GM19452 (cell line): ENCODE data around the gene GPR176.
"Not testable (repeated sequence)": the region's sequence is repeated elsewhere in the genome, so short reads cannot be mapped to it uniquely, and the experiment has no call there.

Experiments
- ATAC-seq: cut with Tn5 transposase; IDR thresholded peaks from one replicate; pipeline ENCODE4 v1.9.1; 2021; ENCODE audit not compliant: unreplicated experiment

GPR176 gene

DNA sequence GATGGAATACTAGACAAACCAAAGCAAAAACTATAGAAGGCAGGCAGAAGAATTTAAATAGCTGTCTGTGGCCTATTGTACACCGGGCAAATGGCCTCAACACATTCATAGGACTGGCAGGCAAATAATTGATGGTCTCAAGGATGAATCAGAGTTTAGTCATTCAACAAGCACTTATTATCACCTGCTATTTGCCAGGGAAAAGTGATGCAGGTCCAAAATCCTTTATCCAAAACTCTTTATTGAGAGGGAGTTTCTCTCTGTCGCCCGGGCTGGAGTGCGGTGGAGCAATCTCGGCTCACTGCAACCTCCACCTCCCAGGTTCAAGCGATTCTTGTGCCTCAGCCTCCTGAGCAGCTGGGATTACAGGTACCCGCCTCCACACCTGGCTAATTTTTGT is 16.1 kb upstream of the GPR176 start:
- ATAC-seq = no peak

DNA sequence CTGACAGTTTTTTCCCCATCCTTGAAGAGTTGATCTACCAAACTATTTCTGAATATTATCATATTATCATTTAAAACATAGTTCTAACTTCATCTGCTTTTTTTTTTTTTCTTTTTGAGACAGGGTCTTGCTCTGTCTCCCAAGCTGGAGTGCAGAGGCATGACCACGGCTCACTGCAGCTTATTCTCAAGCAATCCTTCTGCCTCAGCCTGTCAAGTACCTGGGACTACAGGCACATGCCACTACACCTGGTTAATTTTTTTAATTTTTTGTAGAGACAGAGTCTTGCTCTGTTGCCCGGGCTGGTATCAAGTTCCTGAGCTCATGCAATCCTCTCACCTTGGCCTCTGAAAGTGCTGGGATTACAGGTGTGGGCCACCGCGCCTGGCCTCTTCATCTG is 15.2 kb upstream of the GPR176 start:
- ATAC-seq = no peak

DNA sequence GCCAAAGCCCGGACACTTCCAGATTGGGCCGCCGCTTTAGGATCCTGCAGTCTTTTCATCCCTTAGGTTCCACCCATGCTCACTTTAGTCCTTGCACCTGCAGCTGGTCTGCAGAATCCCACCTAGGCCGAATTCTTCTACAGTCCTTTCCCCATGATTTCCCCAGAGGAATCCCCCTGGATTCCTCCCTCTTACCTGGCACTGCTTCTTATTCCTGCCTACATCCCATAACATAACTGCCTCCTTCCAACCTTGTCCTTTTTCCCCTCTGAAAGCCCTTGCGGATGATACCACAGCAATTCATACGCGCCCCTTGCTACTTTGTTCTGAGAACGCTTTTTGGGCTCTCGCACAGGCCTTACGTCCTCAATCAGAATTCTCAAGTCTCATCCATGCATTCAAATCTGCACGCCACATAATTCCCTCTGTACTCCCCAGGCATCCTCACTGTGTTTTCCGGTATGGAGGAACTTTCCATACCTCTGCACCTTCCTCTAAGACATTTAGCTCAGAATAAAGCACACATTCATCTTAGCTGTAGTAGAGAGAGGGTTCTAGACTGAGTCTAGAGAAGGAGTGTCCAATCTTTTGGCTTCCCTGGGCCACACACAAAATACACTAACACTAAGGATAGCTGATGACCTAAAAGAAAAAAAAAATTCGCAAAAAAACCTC is 14.5 kb upstream of the GPR176 start:
- no peak for ATAC-seq

DNA sequence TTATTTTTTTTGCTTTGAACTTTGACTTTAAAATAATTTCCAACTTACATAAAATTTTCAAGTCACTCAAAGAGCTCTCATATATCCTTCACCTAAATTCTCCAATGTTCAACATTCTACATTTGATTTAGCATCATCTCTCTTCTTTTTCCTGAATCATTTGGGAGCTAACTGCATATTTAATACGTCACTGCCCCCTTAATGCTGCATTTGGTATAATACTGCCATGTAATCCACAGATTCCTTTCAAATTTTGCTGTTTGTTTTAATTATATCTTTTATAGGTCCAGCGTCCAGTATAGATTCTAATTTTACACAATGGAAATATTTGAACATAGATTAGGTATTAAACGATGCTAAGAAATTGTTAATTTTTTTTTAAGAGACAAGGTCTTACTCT is 11.5 kb upstream of the GPR176 start:
- no peak for ATAC-seq

DNA sequence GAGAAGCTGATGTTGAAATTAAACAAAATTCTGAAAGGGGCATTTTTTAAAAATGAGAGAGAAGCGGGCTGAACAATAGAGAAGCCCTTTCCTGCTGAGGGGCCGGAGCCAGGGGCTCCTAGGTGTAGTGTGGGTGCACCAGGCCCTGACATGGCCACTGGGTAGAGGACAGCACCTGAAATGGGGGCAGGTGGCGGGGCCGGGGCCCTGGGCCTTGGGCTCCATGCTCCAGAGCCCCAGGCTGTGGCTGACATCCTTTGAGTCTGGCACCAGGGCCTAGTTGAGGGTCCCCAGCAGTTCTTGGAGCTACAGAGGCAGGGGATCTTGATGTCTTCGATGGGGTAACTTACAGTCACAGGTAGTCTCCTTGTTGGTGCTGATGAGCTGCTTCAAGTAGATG is 6.5 kb upstream of the GPR176 start:
- no peak for ATAC-seq

DNA sequence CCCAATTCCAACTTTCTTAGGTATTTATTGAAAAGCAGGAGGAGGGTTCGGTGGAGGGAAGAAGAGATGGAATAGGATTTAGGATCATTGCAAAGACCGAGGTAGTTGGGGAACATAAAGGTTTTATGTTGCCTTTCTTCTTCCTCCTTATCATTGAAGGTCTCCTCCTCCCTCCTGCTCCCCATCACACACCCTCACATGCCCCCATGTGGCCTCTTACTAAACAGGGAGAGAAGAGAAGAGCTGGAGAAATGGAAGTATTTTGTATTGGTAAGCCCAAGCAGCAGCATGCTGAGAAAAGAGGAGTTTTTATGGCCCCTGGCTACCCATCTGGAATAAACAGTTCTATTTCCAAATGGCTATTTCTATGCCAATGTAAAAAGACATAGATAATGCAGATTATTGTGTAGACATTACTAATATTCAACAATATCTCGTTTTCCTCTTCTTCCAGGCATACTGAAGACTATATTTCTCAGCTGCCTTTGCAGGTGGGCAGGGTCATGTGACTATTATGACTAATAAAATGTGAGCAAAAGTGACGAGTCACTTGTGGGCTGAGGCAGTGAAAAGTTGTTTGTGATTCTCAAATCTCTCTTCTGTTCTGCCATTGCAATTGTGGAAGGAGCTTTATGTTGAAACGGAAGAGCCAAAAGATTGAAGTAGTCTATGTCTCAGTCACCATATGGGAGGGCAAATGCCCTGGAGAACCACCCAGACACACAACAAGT is 5.2 kb upstream of the GPR176 start:
- no peak for ATAC-seq

DNA sequence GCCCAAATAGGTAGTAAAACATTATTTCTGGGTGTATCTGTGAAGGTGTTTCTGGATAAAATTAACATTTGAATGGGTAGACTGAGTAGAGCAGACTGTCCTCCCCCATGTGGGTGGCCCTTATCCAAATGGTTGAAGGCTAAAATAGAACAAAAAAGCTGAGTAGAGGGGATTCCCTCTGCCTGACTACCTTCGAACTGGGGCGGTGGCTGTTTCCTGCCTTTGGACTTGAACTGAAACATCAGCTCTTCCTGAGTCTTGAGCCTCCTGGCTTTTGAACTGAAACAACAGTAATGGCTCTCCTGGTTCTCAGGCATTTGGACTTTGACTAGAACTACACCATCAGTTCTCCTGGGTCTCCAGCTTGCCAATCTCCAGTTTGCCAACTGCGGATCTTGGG is 4.4 kb upstream of the GPR176 start:
- ATAC-seq = no peak

DNA sequence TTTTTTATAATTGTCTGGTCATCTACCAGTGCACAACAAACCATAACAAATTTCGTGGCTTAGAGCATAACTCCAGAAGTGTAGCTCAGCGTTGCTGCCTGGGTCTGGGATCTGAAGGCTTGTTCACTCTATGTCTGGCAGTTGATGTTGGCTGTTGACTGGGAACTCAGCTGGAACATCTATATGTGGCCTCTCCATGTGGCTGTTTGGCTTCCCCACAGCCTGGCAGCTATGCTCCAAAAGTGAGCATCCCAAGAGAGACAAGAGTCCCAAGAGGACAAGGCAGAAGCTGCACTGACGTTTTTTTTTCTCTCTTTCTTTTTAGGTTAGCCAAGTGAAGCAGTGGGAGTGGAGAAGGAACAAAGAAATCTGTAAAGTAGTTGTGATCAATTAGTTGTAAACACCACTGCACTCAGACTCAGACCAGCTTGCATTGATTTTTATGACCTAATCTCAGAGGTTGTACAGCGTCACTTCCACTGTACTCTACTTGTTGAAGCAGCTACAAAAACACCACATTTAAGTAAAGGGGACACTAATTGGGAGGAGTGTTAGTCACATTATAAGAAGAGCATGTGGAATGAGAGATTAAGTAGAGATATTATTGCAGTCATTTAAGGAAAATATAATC is 2.5 kb upstream of the GPR176 start:
- no peak for ATAC-seq

DNA sequence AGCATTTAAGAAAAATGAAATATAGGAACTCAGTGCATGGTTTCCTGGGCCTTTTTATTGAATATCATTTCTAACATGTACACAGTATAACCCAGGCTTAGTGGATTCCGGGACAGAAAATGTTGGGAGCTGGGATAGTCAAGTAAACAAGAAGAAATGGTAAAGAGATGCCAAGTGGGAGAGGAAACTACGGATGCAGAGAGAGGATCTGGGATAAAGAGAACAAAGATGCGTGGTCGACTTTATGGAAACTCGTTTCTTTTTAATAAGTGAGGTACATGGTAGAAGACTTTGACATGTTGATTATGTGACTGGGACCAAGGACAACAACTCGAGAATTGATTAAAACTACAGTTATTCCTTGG is 1.2 kb upstream of the GPR176 start:
- ATAC-seq = no peak

DNA sequence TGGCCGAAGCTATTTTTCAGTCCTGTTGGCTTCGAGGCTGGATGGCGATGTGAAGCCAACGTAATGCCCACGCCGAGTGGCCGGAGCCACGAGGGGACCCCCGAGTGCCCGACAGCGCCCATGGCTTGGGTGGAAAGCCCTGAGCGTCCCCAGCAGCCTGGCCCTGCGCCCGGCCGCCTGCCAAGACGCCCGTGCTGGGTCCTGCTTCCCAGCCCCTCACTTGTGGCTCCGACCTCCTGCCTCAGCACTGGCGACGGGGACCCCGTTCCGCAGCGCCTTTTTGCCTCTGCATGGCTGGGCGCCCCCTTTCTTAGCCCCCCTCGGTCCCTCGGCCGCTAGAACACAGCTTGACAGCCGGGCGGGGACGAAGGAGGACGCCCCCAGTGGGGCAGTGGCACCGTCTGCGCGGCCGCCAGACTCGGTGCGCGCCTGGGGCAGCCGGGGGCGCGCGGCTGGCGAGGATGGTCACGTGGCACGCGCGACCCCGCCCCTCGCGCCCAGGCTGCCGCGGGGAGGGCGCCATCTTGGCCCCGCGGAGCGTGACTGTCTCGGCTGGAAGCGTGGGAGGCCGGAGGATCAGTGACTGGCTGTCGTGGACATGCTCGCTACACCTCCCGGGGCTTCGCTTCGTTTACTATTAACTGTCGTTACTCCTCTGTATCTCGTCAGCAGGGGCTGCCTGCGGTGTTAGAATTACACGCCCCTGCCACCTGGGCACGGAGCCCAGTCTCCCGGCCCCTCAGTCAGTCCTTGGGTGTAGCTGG is 626 bp upstream of the GPR176 start:
- ATAC-seq = peak; percentile 84

DNA sequence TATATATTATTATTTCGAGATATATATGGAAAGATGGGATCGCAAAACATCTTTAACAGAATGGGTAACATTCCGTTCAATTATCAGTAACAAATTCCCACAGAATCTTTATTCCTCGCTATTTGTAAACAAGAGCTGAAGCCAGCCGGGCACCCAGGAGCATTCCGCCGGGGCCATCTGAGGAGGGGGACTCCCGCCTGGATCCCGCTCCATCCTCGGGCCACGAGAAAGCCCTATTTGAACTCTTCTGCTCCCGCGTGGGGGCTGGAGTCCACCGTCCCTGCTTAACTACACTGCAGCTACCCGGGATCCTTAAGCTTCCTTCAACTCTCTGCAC is 687 bp downstream of the GPR176 start:
- no peak for ATAC-seq

DNA sequence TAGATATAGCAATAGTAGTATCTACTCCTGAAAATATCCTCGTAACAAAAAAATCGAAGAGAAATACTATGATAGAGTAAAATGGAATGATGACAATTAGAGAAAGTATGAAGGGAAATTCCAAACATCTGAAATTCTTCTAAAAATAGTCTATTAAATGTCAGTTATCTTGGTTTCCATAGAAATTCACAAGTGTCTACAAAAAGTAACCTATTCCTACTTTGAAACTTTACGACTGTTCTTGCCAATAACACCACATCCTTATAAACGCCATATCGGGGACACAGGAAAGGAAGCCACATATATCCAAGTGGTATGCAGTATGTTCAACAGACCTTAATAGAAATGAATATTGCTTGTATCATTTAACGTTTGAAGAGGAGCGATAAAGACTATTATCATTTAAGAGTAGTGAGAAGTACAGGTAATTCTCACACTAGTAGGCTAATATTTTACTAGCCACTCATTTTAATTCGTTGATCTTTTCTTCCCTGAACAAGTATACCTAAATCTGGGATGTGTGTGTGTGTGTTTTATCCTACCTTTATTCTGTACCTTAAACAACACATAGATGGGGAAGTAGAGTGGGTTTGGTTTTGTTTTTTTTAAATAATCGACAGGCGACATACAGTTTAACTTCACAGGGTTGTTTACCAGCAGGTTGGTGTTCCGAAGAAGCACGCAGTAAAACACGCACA is 1.2 kb downstream of the GPR176 start:
- no peak for ATAC-seq

DNA sequence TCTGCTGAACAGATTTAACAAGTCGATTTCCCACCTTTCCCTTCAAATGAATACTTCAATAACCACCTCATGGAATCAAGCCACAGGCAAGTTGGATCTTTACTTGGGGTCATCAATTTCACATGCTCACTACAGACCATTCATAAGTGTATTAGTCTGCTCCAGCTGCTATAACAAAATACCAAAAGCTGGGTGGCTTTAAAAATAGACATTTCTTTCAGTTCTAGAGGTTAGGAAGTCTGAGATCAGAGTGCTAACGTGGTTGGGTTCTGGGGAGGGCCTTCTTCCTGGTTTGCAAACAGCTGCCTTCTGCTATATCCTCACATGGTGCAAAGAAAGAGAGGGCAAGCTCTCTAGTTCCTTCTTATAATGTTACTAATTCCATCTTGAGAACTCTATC is 5.1 kb downstream of the GPR176 start:
- no peak for ATAC-seq

DNA sequence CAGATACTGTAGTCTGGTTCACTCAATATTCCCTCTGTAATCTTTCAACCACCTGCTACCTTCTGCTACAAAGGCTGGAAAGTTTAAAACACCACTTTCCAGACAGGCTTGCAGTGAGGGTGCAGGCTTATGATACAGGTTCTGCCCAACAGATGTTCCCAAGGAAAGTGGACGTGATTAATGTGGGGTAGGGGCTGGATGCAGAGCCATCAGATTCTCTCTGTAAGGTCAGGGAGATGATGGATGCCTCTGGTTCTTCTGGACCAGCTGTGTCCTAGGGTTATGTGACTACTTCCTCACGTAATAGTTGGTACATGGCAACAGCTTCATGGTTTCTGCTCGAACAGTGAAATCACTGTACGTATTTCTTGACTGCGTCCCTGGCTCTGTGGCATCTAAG is 11.1 kb downstream of the GPR176 start:
- no peak for ATAC-seq

DNA sequence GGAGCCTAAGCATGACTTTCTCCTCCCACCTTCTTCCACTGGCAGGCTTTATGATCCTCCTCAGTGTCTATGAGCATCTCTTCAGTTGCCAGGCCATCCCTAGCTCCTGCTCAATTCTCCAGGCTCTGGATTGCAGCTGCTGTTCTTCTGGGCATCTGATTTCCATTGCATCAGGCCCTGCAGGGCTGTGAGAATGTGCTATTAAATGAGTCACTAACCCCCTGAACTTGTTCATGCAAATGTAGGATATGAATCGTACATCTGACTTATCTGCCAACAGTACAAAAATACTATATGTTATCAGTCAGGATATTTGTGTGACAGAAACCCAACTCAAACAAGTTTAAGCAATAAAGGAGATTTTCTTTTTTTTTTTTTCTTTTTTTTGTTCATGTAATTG is 11.9 kb downstream of the GPR176 start:
- no peak for ATAC-seq

DNA sequence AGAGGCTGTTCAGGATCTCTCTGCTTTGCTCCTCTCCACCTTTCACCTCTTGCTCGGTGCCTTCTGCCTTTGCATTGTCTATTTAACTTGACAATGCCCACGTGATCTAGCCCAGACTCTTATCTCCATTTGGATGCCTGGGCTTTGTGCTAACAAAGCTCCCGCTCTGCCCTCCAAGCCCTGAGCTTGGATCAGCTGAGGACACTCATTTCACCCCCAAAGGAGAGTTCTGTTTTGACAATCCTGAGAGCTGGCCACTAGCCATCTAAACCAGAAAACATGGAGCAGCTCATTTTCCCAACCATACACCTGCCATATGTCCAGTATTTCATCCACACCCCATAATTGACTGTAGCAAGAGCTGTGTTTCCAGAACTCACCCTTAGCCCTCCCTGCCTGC is 12.8 kb downstream of the GPR176 start:
- ATAC-seq = no peak

DNA sequence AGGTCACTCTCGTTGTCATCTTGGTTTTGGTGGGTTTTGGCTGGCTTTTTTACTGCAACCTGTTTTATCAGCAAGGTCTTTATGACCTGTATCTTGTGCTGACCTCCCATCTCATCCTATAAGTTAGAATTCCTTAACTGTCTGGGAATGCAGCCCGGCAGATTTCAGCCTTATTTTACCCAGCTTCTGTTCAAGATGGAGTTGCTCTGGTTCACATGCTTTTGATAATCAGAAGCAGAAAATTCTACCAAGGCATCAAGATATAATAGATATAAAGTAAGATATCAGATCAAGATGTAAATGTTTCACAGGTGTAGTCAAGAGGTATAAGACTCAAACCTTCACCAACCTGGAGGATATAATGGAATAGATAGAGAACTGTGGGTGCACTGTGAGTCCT is 16.0 kb downstream of the GPR176 start:
- no peak for ATAC-seq

DNA sequence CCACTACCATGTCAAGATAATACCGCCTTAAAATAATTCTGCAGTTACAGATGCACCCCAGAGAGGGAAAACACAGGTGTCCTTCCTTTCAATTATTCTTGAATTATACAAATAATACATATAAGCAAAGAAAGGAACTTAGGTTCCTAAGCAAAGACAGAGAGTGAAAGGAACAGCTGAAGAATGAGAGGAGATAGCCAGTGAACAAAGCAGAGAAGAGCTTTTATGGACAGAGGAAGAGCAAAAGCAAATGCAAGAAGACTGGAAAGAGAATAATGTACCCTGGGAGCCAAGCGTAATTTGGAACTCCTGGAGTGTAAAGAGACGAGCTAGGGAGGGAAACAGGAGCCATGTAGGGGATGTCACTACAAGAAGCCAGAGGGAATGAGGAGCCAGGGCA is 21.7 kb downstream of the GPR176 start:
- ATAC-seq = no peak

DNA sequence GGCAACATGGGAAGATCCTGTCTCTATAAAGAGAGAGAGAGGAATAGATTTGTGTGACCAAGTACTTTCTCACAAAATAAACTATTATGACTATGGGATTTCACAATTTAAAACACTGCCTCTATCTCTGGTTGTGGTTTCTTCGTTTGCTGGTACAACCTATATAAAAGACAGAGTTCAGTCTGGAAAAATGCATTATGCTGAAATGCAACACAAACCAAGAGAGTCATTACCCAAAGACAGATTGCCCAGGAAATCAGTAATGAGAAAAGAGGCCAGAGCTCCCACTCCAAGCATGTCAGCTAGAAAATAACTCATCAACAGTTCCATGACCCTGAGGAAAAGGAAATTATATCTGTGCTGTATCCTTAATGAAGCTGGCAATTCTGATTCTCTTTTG is 23.2 kb downstream of the GPR176 start:
- ATAC-seq = no peak

DNA sequence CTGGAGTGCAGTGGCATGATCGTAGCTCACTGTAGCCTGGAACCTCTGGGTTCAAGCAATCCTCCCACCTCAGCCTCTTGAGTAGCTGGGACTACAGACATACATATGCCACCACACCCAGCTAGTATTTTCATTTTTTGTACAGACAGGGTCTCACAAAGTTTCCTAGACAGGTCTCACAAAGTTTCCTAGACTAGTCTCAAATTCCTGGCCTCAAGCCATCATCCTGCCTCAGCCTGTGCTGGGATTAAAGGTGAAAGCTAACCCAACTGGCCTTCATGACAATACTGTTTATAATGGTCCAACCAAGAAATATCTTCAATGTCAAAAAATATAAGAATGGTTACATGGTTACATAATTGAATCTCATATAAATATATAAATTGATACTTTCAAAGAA is 24.0 kb downstream of the GPR176 start:
- ATAC-seq = no peak

DNA sequence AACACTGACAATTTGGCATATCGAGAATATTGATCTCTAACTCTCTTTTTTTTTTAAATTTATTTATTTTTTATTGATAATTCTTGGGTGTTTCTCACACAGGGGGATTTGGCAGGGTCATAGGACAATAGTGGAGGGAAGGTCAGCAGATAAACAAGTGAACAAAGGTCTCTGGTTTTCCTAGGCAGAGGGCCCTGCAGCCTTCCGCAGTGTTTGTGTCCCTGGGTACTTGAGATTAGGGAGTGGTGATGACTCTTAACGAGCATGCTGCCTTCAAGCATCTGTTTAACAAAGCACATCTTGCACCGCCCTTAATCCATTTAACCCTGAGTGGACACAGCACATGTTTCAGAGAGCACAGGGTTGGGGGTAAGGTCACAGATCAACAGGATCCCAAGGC is 27.0 kb downstream of the GPR176 start:
- not testable (repeated sequence) for ATAC-seq
